H9 (cell line): ENCODE data around the gene CD80. TPM values are rescaled to one million over a fixed set of nuclear protein-coding genes. Genes with fewer than 3 reads are reported as not detected.

ENCODE experiments used
- DNase-seq: peaks from one replicate; pipeline ENCODE4 v3.0.0-alpha.2; 2017
- H2AFZ ChIP-seq: one replicate; pipeline ENCODE4 v1.6.1; 2013; ENCODE audit warnings: mild to moderate bottlenecking, low read length, control low read depth, moderate library complexity
- H2AK5ac ChIP-seq: 2 replicates; pipeline ENCODE4 v1.6.1; 2013; ENCODE audit warnings: low read length, control low read depth, mixed read lengths; ENCODE audit not compliant: insufficient read length
- H2BK120ac ChIP-seq: one replicate; pipeline ENCODE4 v1.6.1; 2013; ENCODE audit warnings: low read depth, mild to moderate bottlenecking, low read length, control low read depth, inconsistent platforms; ENCODE audit not compliant: poor library complexity, severe bottlenecking
- H2BK12ac ChIP-seq: 2 replicates; pipeline ENCODE4 v1.6.1; 2013; ENCODE audit warnings: low read length, control low read depth, mixed read lengths, low read depth; ENCODE audit not compliant: insufficient read length
- H2BK15ac ChIP-seq: 2 replicates; pipeline ENCODE4 v1.6.1; 2013; ENCODE audit warnings: low read depth, low read length, control low read depth
- H2BK20ac ChIP-seq: one replicate; pipeline ENCODE4 v1.6.1; 2013; ENCODE audit warnings: low read depth, mild to moderate bottlenecking, low read length, control low read depth, inconsistent platforms; ENCODE audit not compliant: poor library complexity, severe bottlenecking
- H2BK5ac ChIP-seq: 2 replicates; pipeline ENCODE4 v1.6.1; 2013; ENCODE audit warnings: low read length, control low read depth, mixed read lengths; ENCODE audit not compliant: insufficient read length
- H3K14ac ChIP-seq: 2 replicates; pipeline ENCODE4 v1.6.1; 2013; ENCODE audit warnings: low read length, control low read depth; ENCODE audit not compliant: insufficient read depth
- H3K18ac ChIP-seq: 2 replicates; pipeline ENCODE4 v1.6.1; 2013; ENCODE audit warnings: low read depth, mild to moderate bottlenecking, mixed read lengths, low read length, control low read depth; ENCODE audit not compliant: insufficient read length
- H3K23ac ChIP-seq: 2 replicates; pipeline ENCODE4 v1.6.1; 2013; ENCODE audit warnings: low read length, control low read depth, mixed read lengths, low read depth; ENCODE audit not compliant: insufficient read length
- H3K23me2 ChIP-seq: 2 replicates; pipeline ENCODE4 v1.6.1; 2013; ENCODE audit warnings: low read depth, mild to moderate bottlenecking, mixed read lengths, low read length, control low read depth; ENCODE audit not compliant: insufficient read length, poor library complexity, severe bottlenecking
- H3K27ac ChIP-seq: 2 replicates; pipeline ENCODE4 v1.5.1; 2013; ENCODE audit warnings: low read length, control low read depth, mixed read lengths, low read depth; ENCODE audit not compliant: insufficient read length
- H3K27me3 ChIP-seq: 2 replicates; pipeline ENCODE4 v1.6.1; 2013; ENCODE audit warnings: low read length, control low read depth, inconsistent platforms; ENCODE audit not compliant: insufficient read depth
- H3K4ac ChIP-seq: 2 replicates; pipeline ENCODE4 v1.6.1; 2013; ENCODE audit warnings: low read depth, mild to moderate bottlenecking, control low read depth, inconsistent platforms, low read length, moderate library complexity
- H3K4me1 ChIP-seq: 2 replicates; pipeline ENCODE4 v1.6.1; 2013; ENCODE audit warnings: low read length, control low read depth, inconsistent platforms; ENCODE audit not compliant: insufficient read depth
- H3K4me2 ChIP-seq: 2 replicates; pipeline ENCODE4 v1.6.1; 2013; ENCODE audit warnings: low read length, control low read depth, mixed read lengths; ENCODE audit not compliant: insufficient read length, insufficient read depth
- H3K56ac ChIP-seq: 2 replicates; pipeline ENCODE4 v1.6.1; 2013; ENCODE audit warnings: low read depth, mild to moderate bottlenecking, mixed read lengths, low read length, control low read depth; ENCODE audit not compliant: insufficient read length
- H3K79me1 ChIP-seq: 2 replicates; pipeline ENCODE4 v1.6.1; 2013; ENCODE audit warnings: low read depth, mild to moderate bottlenecking, moderate library complexity, low read length, control low read depth, inconsistent platforms; ENCODE audit not compliant: insufficient read depth, poor library complexity, severe bottlenecking
- H3K79me2 ChIP-seq: 2 replicates; pipeline ENCODE4 v1.6.1; 2013; ENCODE audit warnings: low read length, control low read depth, inconsistent platforms; ENCODE audit not compliant: insufficient read depth
- H3K9ac ChIP-seq: 2 replicates; pipeline ENCODE4 v1.6.1; 2013; ENCODE audit warnings: low read length, control low read depth, mixed read lengths; ENCODE audit not compliant: insufficient read length; ENCODE audit errors: extremely low read depth
- H3K9me3 ChIP-seq: one replicate; pipeline ENCODE4 v1.6.1; 2013; ENCODE audit warnings: low read depth, low read length, inconsistent platforms; ENCODE audit not compliant: control insufficient read depth
- H3T11ph ChIP-seq: one replicate; pipeline ENCODE4 v1.6.1; 2013; ENCODE audit warnings: mild to moderate bottlenecking, low read length, control low read depth, inconsistent platforms
- H4K20me1 ChIP-seq: one replicate; pipeline ENCODE4 v1.6.1; 2013; ENCODE audit not compliant: control insufficient read depth, insufficient read length, insufficient read depth
- H4K5ac ChIP-seq: 2 replicates; pipeline ENCODE4 v1.6.1; 2013; ENCODE audit warnings: low read depth, mild to moderate bottlenecking, mixed read lengths, low read length, control low read depth; ENCODE audit not compliant: insufficient read length
- H4K8ac ChIP-seq: replicated peaks from 2 replicates; pipeline ENCODE4 v1.6.1; 2013; ENCODE audit warnings: low read length, control low read depth, mixed read lengths, low read depth; ENCODE audit not compliant: insufficient read length
- H4K91ac ChIP-seq: 2 replicates; pipeline ENCODE4 v1.6.1; 2013; ENCODE audit warnings: low read depth, mild to moderate bottlenecking, moderate library complexity, mixed read lengths, low read length, control low read depth; ENCODE audit not compliant: insufficient read length
- H3K27ac Mint-ChIP-seq, 3 experiments: 2 replicates in 2 of 3; 3 replicates in 1 of 3; pipeline ENCODE4 v1.8.0; 2020 to 2021; ENCODE audit warnings: mixed read lengths in 3 of 3, mild to moderate bottlenecking in 1 of 3, moderate library complexity in 1 of 3
- H3K27me3 Mint-ChIP-seq: 2 replicates; pipeline ENCODE4 v1.8.0; 2021; ENCODE audit warnings: low read depth, mild to moderate bottlenecking, moderate library complexity, mixed read lengths
- H3K36me3 Mint-ChIP-seq, 3 experiments: 2 replicates in 2 of 3; 3 replicates in 1 of 3; pipeline ENCODE4 v1.8.0; 2020 to 2021; ENCODE audit warnings: low read depth in 3 of 3, mixed read lengths in 3 of 3; ENCODE audit not compliant: insufficient read depth in 1 of 3
- H3K4me1 Mint-ChIP-seq, 2 experiments: 2 replicates each; pipeline ENCODE4 v1.8.0; 2020; ENCODE audit warnings: mixed read lengths in 2 of 2
- H3K4me3 Mint-ChIP-seq, 2 experiments: 2 replicates in 1 of 2; 3 replicates in 1 of 2; pipeline ENCODE4 v1.8.0; 2020 to 2021; ENCODE audit warnings: mild to moderate bottlenecking in 2 of 2, mixed read lengths in 2 of 2, moderate library complexity in 1 of 2
- H3K9me3 Mint-ChIP-seq, 2 experiments: 2 replicates in 1 of 2; 3 replicates in 1 of 2; pipeline ENCODE4 v1.8.0; 2020; ENCODE audit warnings: mild to moderate bottlenecking in 2 of 2, mixed read lengths in 2 of 2, moderate library complexity in 1 of 2
- WGBS: extraction: QIAGEN DNeasy Blood & Tissue Kit; methylation state at CpG from one replicate; pipeline ENCODE4 v1.1.7; 2013; ENCODE audit warnings: missing lambda C conversion rate, low lambda C conversion rate, mixed read lengths; ENCODE audit not compliant: insufficient read length; ENCODE audit errors: extremely low coverage; 5-methylcytosine and 5-hydroxymethylcytosine counted together
- total RNA-seq: library from RNA; stranded (reverse); gene quantifications from 2 replicates; pipeline ENCODE4 v1.2.1, GENCODE V29; 2021
- TF ChIP-seq, protein P1 (sequence below): fragments of 200-600 bp; sonication (generic); conservative IDR thresholded peaks from 3 replicates; pipeline ENCODE4 v1.8.0; 2021; ENCODE audit warnings: antibody characterized with exemption, mild to moderate bottlenecking

Gene CD80
- total RNA-seq, 1 experiment from 2014 or later = not detected

DNA sequence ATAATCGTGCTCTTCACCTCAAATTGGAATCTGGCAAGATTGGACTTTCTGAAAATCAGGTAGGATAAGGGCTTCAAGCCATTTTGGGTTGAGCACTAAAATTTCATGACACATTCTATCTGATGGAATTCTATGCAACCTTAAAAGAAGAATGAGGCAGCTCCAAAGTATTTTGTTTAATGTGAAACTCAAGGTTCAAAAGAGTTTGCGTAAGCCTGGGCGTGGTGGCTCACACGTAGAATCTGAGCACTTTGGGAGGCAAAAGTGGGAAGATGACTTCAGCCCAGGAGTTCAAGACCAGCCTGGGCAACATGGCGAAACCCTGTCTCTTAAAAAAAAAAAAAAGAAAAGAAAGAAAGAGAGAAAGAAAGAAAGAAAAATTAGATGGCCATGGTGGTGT lies 34.7 kb upstream of the CD80 start:
- Histone ChIP-seq H3K56ac (no peak overlapping the region), H2BK15ac (no peak overlapping the region), H3K9ac (no peak overlapping the region), H3K18ac (no peak overlapping the region), H2BK120ac (no peak overlapping the region), H2AK5ac (no peak overlapping the region), H4K5ac (no peak overlapping the region), H3K27me3 (no peaks in the 10 kb centered on the region), H2BK20ac (no peak overlapping the region), H2AFZ (no peak overlapping the region), H4K91ac (no peak overlapping the region), H3K14ac (no peak overlapping the region), H2BK12ac (no peak overlapping the region), H3K23me2 (no peaks in the 10 kb centered on the region), H3K4me1 (no peaks in the 10 kb centered on the region; the same call in 1 of the 2 replicates), H4K20me1 (no peaks in the 10 kb centered on the region), H3K4ac (no peak overlapping the region), H3K23ac (no peak overlapping the region), H4K8ac (no peak overlapping the region), H3K9me3 (no peaks in the 10 kb centered on the region), H3K79me2 (no peaks in the 10 kb centered on the region), H3K4me2 (no peak overlapping the region), H3T11ph (no peak overlapping the region), H2BK5ac (no peak overlapping the region), H3K79me1 (no peaks in the 10 kb centered on the region), H3K27ac (no peak overlapping the region)
- H3K27ac Mint-ChIP-seq = no peak overlapping the region
- TF ChIP-seq, protein P1, sequence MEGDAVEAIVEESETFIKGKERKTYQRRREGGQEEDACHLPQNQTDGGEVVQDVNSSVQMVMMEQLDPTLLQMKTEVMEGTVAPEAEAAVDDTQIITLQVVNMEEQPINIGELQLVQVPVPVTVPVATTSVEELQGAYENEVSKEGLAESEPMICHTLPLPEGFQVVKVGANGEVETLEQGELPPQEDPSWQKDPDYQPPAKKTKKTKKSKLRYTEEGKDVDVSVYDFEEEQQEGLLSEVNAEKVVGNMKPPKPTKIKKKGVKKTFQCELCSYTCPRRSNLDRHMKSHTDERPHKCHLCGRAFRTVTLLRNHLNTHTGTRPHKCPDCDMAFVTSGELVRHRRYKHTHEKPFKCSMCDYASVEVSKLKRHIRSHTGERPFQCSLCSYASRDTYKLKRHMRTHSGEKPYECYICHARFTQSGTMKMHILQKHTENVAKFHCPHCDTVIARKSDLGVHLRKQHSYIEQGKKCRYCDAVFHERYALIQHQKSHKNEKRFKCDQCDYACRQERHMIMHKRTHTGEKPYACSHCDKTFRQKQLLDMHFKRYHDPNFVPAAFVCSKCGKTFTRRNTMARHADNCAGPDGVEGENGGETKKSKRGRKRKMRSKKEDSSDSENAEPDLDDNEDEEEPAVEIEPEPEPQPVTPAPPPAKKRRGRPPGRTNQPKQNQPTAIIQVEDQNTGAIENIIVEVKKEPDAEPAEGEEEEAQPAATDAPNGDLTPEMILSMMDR = no peak
- no CpG with 5 or more reads among the region's 5 CpGs for WGBS
- H3K36me3 Mint-ChIP-seq = peaks cover 0 to 5% (median 2%) of the 10 kb centered on the region in 3 experiments; a peak in 5 of 7 replicates
- no peak overlapping the region for H3K4me3 Mint-ChIP-seq
- peaks cover 6 to 13% of the 10 kb centered on the region in 2 experiments; a peak in 4 of 5 replicates for H3K9me3 Mint-ChIP-seq
- DNase-seq = no peak
- peaks cover 13 to 18% of the 10 kb centered on the region in 2 experiments for H3K4me1 Mint-ChIP-seq
- H3K27me3 Mint-ChIP-seq = peaks cover 5% of the 10 kb centered on the region
